Smooth muscle cell of the coronary artery (primary cell): Measurements from ENCODE around the gene TRIM49B. TPM values are rescaled to one million over a fixed set of nuclear protein-coding genes. Genes with fewer than 3 reads are reported as not detected.

Experiments
- total RNA-seq: library from RNA; depleted of rRNA; stranded (reverse); fragments of >200 nt; gene quantifications from 2 replicates; pipeline ENCODE4 v1.2.3, GENCODE V29; 2014; ENCODE audit warnings: low replicate concordance

Gene TRIM49B, protein sequence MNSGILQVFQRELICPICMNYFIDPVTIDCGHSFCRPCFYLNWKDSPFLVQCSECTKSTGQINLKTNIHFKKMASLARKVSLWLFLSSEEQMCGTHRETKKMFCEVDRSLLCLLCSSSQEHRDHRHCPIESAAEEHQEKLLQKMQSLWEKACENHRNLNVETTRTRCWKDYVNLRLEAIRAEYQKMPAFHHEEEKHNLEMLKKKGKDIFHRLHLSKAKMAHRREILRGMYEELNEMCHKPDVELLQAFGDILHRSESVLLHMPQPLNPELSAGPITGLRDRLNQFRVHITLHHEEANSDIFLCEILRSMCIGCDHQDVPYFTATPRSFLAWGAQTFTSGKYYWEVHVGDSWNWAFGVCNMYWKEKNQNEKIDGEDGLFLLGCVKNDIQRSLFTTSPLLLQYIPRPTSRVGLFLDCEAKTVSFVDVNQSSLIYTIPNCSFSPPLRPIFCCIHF
- total RNA-seq, result not detected in 2 replicates

DNA sequence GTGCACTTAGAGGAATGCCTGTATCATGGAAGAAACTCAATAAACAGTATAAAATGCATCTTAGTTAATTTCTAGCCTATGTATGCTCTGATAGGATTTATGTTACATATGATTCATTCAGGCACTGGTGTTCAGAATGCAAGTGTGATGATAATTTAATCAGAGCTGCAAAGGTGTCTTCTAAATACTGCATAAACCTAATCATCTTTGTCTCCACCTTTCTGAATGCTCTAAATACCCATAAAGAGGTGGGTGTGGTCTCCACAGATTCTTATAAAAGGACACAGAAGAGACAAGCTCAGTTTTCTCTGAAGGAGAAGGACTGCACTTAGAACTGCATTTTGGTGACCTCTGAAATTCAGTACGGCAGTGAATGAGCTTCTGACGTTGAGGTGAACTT, at the start of gene TRIM49B:
TRIM49B (plus strand) TSS at position 301 of the 400 bp plus-strand sequence. CDS start 2,777 bp downstream, outside the sequence.

DNA sequence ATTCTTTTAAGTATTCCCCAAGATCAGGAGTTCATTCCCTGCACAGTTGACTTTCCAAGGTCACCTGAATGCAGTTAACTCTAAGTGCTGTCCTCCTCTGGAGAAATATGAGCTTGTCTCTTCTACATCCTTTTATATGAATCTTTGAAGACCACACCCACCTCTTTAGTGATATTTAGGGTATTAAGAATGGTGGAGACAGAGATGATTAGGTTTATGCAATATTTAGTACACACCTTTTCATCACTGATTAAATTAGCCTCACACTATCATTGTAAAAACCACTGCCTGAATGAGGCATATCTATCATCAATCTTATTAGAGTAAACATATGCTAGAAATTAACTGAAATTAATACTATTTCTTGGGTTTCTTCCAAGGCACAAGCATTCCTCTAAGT, 44.8 kb upstream of the TRIM49B start, which contains the start of gene TRIM51G:
TRIM51G (minus strand) TSS at position 101 of the 400 bp plus-strand sequence. CDS start 2,190 bp downstream, outside the sequence.

DNA sequence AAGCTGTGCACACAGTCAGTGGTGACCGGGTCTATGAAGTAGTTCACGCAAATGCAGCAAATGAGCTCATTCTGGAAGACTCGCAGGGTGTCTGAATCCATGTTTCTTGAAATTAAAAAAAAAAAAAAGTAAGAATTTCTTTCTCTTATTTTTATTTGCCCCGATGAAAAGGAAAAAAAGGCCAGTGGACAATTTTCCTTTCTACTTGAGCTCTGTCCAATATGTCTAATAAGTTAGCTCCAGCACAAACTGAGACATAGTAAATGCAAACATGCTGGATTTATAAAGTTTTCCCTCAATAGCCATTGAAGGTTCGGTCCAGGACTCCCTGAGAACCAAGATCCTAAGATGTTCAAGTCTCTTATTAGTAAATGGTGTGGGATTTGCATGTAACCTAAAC, 30.4 kb downstream of the TRIM49B start, which contains the start of gene TRIM64C:
TRIM64C (minus strand) TSS at position 101 of the 400 bp plus-strand sequence; CDS start at position 101, 0 bp downstream.

Other genes starting within 250 kb of the TRIM49B start
- not detected in 2 replicates for gene TRIM51G, start 44.9 kb upstream of the TRIM49B start, total RNA-seq
- gene TRIM64C, start 30.3 kb downstream of the TRIM49B start, total RNA-seq, result 0.08 TPM in 1 of 2 replicates, not detected in the other
- 0.12 TPM in 1 of 2 replicates, not detected in the other for gene FOLH1, start 179.8 kb downstream of the TRIM49B start, total RNA-seq